Astrocyte of the cerebellum (primary cell): ENCODE results near the gene SKIL.
A peak's percentile ranks its signal among the peaks of the same experiment; 100 is the strongest.

Source experiments
- DNase-seq: peaks from one replicate; pipeline ENCODE4 v3.0.0-alpha.2; 2011; ENCODE audit warnings: low read depth
- H3K4me3 ChIP-seq: 2 replicates; pipeline ENCODE4 v1.5.1; 2011; ENCODE audit warnings: mild to moderate bottlenecking, low read depth, low read length, moderate library complexity
- in situ Hi-C: cut with HindIII; loops from 2 replicates; pipeline ENCODE4 v1.10.0; 2017; ENCODE audit warnings: low sequenced_read_pairs
- TF ChIP-seq, protein P1 (sequence below): IDR thresholded peaks from 2 replicates; pipeline ENCODE4 v1.5.1; 2012; ENCODE audit warnings: low read length, low read depth, moderate library complexity, mild to moderate bottlenecking; ENCODE audit errors: missing control alignments

Gene SKIL

DNA sequence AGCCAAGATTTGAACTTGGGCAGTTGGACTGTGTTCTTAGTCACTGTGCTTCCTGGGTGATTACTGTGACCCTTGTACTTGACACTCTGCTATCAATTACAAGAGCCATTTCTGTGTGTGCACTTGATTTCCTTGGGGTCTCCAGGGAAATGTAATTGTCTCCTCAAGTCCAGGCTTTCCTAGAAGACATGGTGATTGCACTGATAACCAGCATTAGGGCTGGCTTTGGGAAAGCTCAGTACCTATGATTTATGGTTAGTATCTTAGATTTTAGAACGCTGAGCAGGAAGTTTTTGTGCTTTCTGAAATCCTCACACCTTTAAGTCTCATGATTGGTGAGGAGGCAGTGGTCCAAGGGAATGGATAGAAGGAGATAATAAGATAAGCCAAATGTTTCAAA lies 59.6 kb downstream of the SKIL start:
- H3K4me3 ChIP-seq: no peak overlapping the region
- TF ChIP-seq, protein P1, sequence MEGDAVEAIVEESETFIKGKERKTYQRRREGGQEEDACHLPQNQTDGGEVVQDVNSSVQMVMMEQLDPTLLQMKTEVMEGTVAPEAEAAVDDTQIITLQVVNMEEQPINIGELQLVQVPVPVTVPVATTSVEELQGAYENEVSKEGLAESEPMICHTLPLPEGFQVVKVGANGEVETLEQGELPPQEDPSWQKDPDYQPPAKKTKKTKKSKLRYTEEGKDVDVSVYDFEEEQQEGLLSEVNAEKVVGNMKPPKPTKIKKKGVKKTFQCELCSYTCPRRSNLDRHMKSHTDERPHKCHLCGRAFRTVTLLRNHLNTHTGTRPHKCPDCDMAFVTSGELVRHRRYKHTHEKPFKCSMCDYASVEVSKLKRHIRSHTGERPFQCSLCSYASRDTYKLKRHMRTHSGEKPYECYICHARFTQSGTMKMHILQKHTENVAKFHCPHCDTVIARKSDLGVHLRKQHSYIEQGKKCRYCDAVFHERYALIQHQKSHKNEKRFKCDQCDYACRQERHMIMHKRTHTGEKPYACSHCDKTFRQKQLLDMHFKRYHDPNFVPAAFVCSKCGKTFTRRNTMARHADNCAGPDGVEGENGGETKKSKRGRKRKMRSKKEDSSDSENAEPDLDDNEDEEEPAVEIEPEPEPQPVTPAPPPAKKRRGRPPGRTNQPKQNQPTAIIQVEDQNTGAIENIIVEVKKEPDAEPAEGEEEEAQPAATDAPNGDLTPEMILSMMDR: no peak
- DNase-seq: no peak
- in situ Hi-C loops: no loop called here

DNA sequence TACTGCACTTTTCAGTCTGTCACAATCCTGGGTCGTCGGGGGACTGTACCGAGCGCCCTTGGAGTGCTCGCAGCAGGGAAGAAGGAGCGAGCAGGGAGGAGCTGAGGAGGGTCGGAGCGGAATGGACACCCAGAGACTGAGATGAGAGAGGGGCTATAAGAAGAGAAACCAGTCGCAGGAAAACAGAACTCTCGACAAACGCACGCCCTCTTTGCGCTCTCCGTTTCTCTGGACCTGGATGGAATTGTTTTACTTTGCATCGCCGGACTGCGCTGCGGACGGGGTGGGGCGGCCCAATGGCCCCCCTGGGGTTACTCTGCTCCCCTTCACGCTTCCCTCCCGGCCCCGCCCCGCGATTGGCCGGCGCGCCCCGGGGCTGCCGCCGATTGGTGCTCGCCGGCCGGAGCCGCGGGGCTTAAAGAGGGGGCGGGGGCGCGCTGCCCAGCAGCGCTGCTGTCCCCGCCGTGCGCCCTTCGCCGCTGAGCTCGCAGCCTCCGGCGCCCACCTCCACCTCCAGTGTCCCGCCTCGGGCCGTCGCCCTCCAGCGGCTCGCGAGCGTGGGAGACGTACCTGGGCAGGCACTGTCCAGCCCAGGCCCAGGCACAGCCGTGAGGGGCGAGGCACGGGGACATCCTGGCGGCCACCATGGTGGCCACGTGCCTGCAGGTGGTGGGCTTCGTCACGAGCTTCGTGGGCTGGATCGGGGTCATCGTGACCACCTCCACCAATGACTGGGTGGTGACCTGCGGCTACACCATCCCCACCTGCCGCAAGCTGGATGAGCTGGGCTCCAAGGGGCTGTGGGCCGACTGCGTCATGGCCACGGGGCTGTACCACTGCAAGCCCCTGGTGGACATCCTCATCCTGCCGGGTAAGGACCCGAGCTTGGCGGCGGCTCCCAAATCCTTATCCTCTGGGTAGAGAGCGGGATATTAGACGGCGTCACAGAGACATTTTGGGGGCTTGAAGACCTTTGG lies 61.2 kb downstream of the SKIL start, which contains the start of gene CLDN11:
TSS of gene CLDN11 (plus strand) at position 447 of the 977 bp plus-strand sequence. CDS start at position 646, 199 bp downstream.
- TF ChIP-seq, protein P1: peak; percentile 30
- no peak for DNase-seq
- in situ Hi-C loops: no loop called here
- peak within 1 kb of the TSS; percentile 87 for H3K4me3 ChIP-seq

GRCh38 chr3:170419557-170420087 lies 62.1 kb downstream of the SKIL start:
- no peak for DNase-seq
- TF ChIP-seq, protein P1: no peak
- peak overlapping the region; percentile 87 for H3K4me3 ChIP-seq
- in situ Hi-C loops: no loop called here

GRCh38 chr3:170420307-170420821 lies 62.8 kb downstream of the SKIL start:
- in situ Hi-C loops: no loop called here

GRCh38 chr3:170421111-170421641 lies 63.7 kb downstream of the SKIL start:
- TF ChIP-seq, protein P1: no peak
- in situ Hi-C loops: no loop called here
- peak overlapping the region; percentile 87 for H3K4me3 ChIP-seq
- no peak for DNase-seq

More at GRCh38 chr3:170420307-170420821, 62.8 kb downstream of the SKIL start:
- TF ChIP-seq, protein P1: no peak
- peak overlapping the region; percentile 87 for H3K4me3 ChIP-seq
- DNase-seq: no peak

- peak overlapping the region; percentile 87 for H3K4me3 ChIP-seq
Observed at GRCh38 chr3:170421758-170422157, 64.2 kb downstream of the SKIL start.

More at GRCh38 chr3:170421758-170422157, 64.2 kb downstream of the SKIL start:
- TF ChIP-seq, protein P1: no peak
- in situ Hi-C loops: no loop called here
- DNase-seq: no peak
